Ascending aorta (tissue), 2 donors: ENCODE measurements around the gene SAP130. TPM values are rescaled to one million over a fixed set of nuclear protein-coding genes. Genes with fewer than 3 reads are reported as not detected.

Experiments
- DNase-seq, 2 donors: peaks; one replicate each; pipeline ENCODE4 v3.0.0-alpha.2; 2019; ENCODE audit warnings: low spot score in 2 of 2
- H3K27ac ChIP-seq, 2 donors: fragments of 200-600 bp; sonication (generic); one replicate each; pipeline ENCODE4 v1.5.1; 2016 to 2017; ENCODE audit warnings: mild to moderate bottlenecking in 1 of 2
- H3K27me3 ChIP-seq: fragments of 200-600 bp; sonication (generic); one replicate; pipeline ENCODE4 v1.5.1; 2017
- H3K36me3 ChIP-seq, 2 donors: fragments of 200-600 bp; sonication (generic); one replicate each; pipeline ENCODE4 v1.5.1; 2016
- H3K4me1 ChIP-seq, 2 donors: fragments of 200-600 bp; sonication (generic); one replicate each; pipeline ENCODE4 v1.5.1; 2016 to 2017; ENCODE audit warnings: mild to moderate bottlenecking in 1 of 2
- H3K4me3 ChIP-seq, 2 donors: fragments of 200-600 bp; sonication (generic); one replicate each; pipeline ENCODE4 v1.5.1; 2016 to 2017; ENCODE audit warnings: mild to moderate bottlenecking in 1 of 2
- H3K9me3 ChIP-seq, 2 donors: fragments of 200-600 bp; sonication (generic); one replicate each; pipeline ENCODE4 v1.5.1; 2016
- intact Hi-C: fragments of 100-400 bp; cut with DNase I; formaldehyde crosslinking; loops from one replicate; pipeline ENCODE4 v1.15.1; 2023
- total RNA-seq: library from RNA; depleted of rRNA; stranded (reverse); fragments of >200 nt; gene quantifications from one replicate; pipeline ENCODE4 v1.1.0, GENCODE V29; 2016
- TF ChIP-seq, protein P1 (sequence below), 3 experiments: fragments of 200-600 bp in 2 of 3; fragments of 450-650 bp in 1 of 3; sonication (generic) in 2 of 3; IDR thresholded peaks; one replicate each; pipeline ENCODE4 v1.5.1; 2016 to 2019; ENCODE audit warnings: antibody characterized with exemption in 3 of 3, mild to moderate bottlenecking in 1 of 3, moderate library complexity in 1 of 3

The SAP130 gene
- total RNA-seq, 1 donor from 2014 or later = 2.8 TPM

DNA sequence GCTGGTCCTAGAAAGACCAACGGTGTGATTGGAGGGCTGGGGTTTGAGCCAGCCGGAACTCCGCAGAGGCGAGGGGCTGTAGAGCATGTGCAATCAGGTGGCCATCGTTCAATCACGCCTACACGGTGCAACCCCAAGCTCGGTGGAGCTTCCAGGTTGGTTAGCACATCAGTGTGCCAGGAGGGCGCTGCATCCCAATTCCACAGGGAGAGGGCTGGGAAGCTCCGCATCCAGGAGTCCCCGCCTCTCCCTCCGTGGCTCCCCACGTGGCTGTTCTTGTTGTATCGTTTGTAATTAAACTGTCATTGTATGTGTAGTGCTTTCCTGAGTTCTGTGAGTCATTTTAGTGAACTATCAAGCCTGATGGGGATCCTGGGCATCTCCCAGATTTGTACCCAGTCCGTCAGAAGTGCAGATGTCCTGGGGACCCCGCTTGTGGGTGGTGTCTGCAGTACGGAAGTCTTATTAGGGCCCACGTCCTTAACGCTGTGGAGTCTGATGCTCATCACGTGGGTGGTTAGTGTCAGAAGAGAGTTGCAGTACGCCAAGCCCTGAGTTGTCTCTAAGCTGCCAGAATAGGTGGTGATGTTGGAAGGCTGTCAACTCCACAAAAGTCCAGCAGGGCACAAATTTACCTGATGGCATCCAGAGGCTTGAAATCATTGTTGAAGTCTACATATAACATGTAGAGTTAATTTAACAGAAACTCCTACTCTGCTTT is 121.5 kb downstream of the SAP130 start:
- TF ChIP-seq, protein P1, sequence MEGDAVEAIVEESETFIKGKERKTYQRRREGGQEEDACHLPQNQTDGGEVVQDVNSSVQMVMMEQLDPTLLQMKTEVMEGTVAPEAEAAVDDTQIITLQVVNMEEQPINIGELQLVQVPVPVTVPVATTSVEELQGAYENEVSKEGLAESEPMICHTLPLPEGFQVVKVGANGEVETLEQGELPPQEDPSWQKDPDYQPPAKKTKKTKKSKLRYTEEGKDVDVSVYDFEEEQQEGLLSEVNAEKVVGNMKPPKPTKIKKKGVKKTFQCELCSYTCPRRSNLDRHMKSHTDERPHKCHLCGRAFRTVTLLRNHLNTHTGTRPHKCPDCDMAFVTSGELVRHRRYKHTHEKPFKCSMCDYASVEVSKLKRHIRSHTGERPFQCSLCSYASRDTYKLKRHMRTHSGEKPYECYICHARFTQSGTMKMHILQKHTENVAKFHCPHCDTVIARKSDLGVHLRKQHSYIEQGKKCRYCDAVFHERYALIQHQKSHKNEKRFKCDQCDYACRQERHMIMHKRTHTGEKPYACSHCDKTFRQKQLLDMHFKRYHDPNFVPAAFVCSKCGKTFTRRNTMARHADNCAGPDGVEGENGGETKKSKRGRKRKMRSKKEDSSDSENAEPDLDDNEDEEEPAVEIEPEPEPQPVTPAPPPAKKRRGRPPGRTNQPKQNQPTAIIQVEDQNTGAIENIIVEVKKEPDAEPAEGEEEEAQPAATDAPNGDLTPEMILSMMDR (IDR thresholded peaks at IDR 0.05) = no peak

DNA sequence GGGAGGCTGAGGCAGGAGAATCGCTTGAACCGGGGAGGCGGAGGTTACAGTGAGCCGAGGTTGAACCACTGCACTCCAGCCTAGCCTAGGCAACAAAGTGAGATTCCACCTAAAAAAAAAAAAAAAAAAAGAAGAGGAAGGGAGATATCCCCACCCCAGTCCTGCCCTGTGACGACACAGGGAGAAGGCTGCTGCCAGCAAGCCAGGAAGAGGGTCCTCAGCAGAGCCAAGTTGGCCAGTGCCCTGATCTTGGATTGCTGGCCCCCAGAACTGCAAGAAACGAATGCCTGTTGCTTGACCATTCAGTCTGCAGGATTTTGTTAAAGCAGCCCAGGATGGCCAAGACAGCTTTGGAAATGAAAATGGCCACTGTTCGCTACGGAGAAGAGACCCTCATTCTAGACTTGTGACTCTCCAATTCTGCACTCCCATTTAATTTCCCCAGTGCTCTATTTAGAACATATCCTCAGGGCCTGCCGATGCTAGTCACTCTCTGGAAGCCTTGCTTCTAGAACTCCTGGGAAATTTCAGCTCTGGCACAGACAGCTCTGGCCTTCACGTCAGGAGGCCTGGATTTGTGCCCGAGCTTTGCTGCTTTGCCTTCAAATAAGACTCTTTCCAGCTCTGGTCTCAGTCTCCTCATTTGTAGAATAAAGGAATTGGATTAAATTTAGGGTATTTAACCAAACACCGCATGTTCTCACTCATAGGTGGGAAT is 126.4 kb downstream of the SAP130 start:
- Histone ChIP-seq H3K36me3 (no peaks in the 10 kb centered on the region), H3K4me1 (no peaks in the 10 kb centered on the region), H3K9me3 (no peaks in the 10 kb centered on the region), H3K4me3 (no peak overlapping the region), H3K27ac (peak overlapping the region; percentile 12 to 28), H3K27me3 (no peaks in the 10 kb centered on the region)
- peak in 1 of 2 donors; percentile 67 for DNase-seq
- intact Hi-C loops = no loop called here
- TF ChIP-seq, protein P1 (IDR thresholded peaks at IDR 0.05) = no peak

More for the DNA sequence above, 121.5 kb downstream of the SAP130 start:
- DNase-seq = peak in 1 of 2 donors; percentile 25
- H3K36me3 ChIP-seq = no peaks in the 10 kb centered on the region
- H3K9me3 ChIP-seq = no peaks in the 10 kb centered on the region
- no peaks in the 10 kb centered on the region for H3K4me1 ChIP-seq
- H3K4me3 ChIP-seq = no peak overlapping the region
- intact Hi-C loops = no loop called here
- no peaks in the 10 kb centered on the region for H3K27me3 ChIP-seq
- no peak overlapping the region for H3K27ac ChIP-seq

DNA sequence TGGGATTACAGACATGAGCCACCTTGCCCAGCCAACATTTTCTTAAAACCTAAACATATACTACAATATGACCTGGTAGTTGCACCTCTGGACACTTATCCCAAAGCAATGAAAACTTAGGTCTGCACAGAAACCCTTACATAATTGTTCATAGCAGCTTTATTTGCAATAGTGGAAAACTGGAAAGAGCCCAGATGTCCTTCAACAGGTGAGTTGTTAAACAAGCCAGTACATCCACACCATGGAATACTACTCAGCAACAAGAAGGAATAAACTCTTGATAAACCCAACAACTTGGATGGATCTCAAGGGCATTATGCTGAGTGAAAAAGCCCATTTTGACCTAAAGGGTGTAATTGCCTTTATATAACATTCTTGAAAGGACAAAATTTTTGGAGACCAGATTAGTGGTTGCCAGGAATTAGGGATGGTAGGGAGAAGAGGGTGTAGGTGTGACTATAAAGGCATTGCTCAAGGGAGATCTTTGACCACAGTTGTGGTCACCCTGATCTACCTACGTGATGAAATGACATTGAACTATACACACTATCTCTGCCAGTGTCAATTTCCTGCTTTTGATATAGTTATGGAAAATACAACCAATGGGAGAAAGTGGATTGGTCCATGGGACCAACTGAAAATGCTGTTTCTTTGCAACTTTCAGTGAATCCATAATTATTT is 130.2 kb downstream of the SAP130 start:
- TF ChIP-seq, protein P1 (IDR thresholded peaks at IDR 0.05) = no peak
- H3K36me3 ChIP-seq = no peaks in the 10 kb centered on the region
- intact Hi-C loops = no loop called here
- H3K27me3 ChIP-seq = no peaks in the 10 kb centered on the region
- H3K4me1 ChIP-seq = no peaks in the 10 kb centered on the region
- DNase-seq = no peak
- H3K27ac ChIP-seq = no peak overlapping the region
- H3K9me3 ChIP-seq = no peaks in the 10 kb centered on the region
- H3K4me3 ChIP-seq = no peak overlapping the region

DNA sequence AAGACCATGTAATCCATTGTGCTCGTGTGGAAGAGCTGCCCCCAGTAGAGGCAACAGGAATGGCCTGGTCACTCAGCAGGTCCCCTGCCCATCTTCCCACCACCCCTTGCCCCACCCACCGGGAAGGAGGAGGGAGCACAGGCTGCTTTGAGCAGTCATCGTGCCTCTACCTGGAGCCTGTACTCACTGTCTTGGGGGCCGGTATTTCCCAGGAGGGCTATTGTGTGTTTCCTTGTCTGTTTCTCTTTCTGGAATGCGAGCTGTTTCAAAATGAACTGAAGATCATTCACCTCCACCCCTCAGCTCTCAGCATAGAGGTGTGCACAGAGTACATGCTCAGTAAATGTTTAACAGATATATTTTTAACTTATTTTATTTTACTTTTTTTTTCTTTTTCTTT is 134.4 kb downstream of the SAP130 start:
- Histone ChIP-seq H3K4me3 (no peak overlapping the region), H3K36me3 (no peaks in the 10 kb centered on the region), H3K9me3 (no peaks in the 10 kb centered on the region), H3K27ac (no peak overlapping the region), H3K4me1 (no peaks in the 10 kb centered on the region), H3K27me3 (no peaks in the 10 kb centered on the region)
- intact Hi-C loops = no loop called here
- TF ChIP-seq, protein P1 (IDR thresholded peaks at IDR 0.05) = no peak
- DNase-seq = no peak

- intact Hi-C loops = no loop called here
- H3K4me3 ChIP-seq = no peak overlapping the region
- H3K36me3 ChIP-seq = no peaks in the 10 kb centered on the region
- no peak for DNase-seq
- H3K27ac ChIP-seq = no peak overlapping the region
- TF ChIP-seq, protein P1 (IDR thresholded peaks at IDR 0.05) = no peak
- no peaks in the 10 kb centered on the region for H3K27me3 ChIP-seq
- peaks cover under 1 to 4% of the 10 kb centered on the region in 2 donors for H3K4me1 ChIP-seq
- H3K9me3 ChIP-seq = no peaks in the 10 kb centered on the region
Measured at GRCh38 chr2:127893033-127893432, 134.8 kb downstream of the SAP130 start.
